Stomach smooth muscle (tissue), 2 donors: ENCODE data around the gene PROSER2.
"Not testable (repeated sequence)": the region's sequence is repeated elsewhere in the genome, so short reads cannot be mapped to it uniquely, and the experiment has no call there.

Experiments used
- H3K27ac ChIP-seq: one replicate; pipeline ENCODE4 v1.7.0; 2013; ENCODE audit warnings: mild to moderate bottlenecking, low read length, inconsistent platforms
- H3K27me3 ChIP-seq, 2 donors: one replicate each; pipeline ENCODE4 v1.7.0; 2013; ENCODE audit warnings: low read length in 2 of 2; ENCODE audit not compliant: insufficient read depth in 2 of 2, control insufficient read depth in 1 of 2
- H3K36me3 ChIP-seq, 2 donors: one replicate each; pipeline ENCODE4 v1.7.0; 2013; ENCODE audit warnings: low read length in 2 of 2; ENCODE audit not compliant: control insufficient read depth in 2 of 2, insufficient read depth in 2 of 2
- H3K4me1 ChIP-seq: one replicate; pipeline ENCODE4 v1.7.0; 2013; ENCODE audit warnings: low read length; ENCODE audit not compliant: control insufficient read depth, insufficient read depth
- H3K4me3 ChIP-seq, 2 donors: one replicate each; pipeline ENCODE4 v1.7.0; 2013; ENCODE audit warnings: low read length in 2 of 2
- H3K9ac ChIP-seq, 2 donors: one replicate each; pipeline ENCODE4 v1.7.0; 2013; ENCODE audit warnings: low read length in 2 of 2, mild to moderate bottlenecking in 1 of 2
- H3K9me3 ChIP-seq, 2 donors: one replicate each; pipeline ENCODE4 v1.7.0; 2013; ENCODE audit warnings: low read length in 2 of 2; ENCODE audit not compliant: control insufficient read depth in 2 of 2
- donor health status: healthy.
- donor health status: Pancreatic carcinoma.

The PROSER2 gene

GRCh38 chr10:11837372-11838161 is 14.4 kb downstream of the PROSER2 start:
- Histone ChIP-seq H3K27ac (no peak overlapping the region), H3K9me3 (peaks cover 0 to 2% of the 10 kb centered on the region in 2 donors), H3K4me3 (no peak overlapping the region), H3K9ac (no peak overlapping the region), H3K36me3 (no peaks in the 10 kb centered on the region), H3K4me1 (no peaks in the 10 kb centered on the region), H3K27me3 (no peaks in the 10 kb centered on the region)

GRCh38 chr10:11838298-11838852 is 15.2 kb downstream of the PROSER2 start:
- H3K9ac ChIP-seq = no peak overlapping the region
- no peaks in the 10 kb centered on the region for H3K27me3 ChIP-seq
- H3K4me3 ChIP-seq = no peak overlapping the region
- H3K27ac ChIP-seq = no peak overlapping the region
- no peaks in the 10 kb centered on the region for H3K36me3 ChIP-seq
- peaks cover 0 to 2% of the 10 kb centered on the region in 2 donors for H3K9me3 ChIP-seq
- no peaks in the 10 kb centered on the region for H3K4me1 ChIP-seq

- no peaks in the 10 kb centered on the region for H3K36me3 ChIP-seq
- no peak overlapping the region for H3K9ac ChIP-seq
- no peaks in the 10 kb centered on the region for H3K27me3 ChIP-seq
- no peak overlapping the region for H3K27ac ChIP-seq
- H3K9me3 ChIP-seq = peaks cover 0 to 2% of the 10 kb centered on the region in 2 donors
- H3K4me3 ChIP-seq = no peak overlapping the region
- H3K4me1 ChIP-seq = no peaks in the 10 kb centered on the region
Measured at GRCh38 chr10:11841375-11841774, 18.2 kb downstream of the PROSER2 start.

GRCh38 chr10:11842411-11842810 is 19.3 kb downstream of the PROSER2 start:
- H3K4me3 ChIP-seq = no peak overlapping the region
- H3K27ac ChIP-seq = no peak overlapping the region

GRCh38 chr10:11845113-11845512 is 22.0 kb downstream of the PROSER2 start:
- no peaks in the 10 kb centered on the region for H3K36me3 ChIP-seq
- H3K4me3 ChIP-seq = no peak overlapping the region
- no peak overlapping the region for H3K27ac ChIP-seq
- H3K9ac ChIP-seq = no peak overlapping the region
- no peaks in the 10 kb centered on the region for H3K4me1 ChIP-seq
- no peaks in the 10 kb centered on the region for H3K9me3 ChIP-seq
- H3K27me3 ChIP-seq = no peaks in the 10 kb centered on the region

More at GRCh38 chr10:11842411-11842810, 19.3 kb downstream of the PROSER2 start:
- Histone ChIP-seq H3K4me1 (no peaks in the 10 kb centered on the region), H3K9me3 (peaks cover 0 to 2% of the 10 kb centered on the region in 2 donors), H3K27me3 (no peaks in the 10 kb centered on the region), H3K9ac (no peak overlapping the region), H3K36me3 (no peaks in the 10 kb centered on the region)

- Histone ChIP-seq H3K9me3 (no peaks in the 10 kb centered on the region), H3K27me3 (no peaks in the 10 kb centered on the region), H3K4me1 (no peaks in the 10 kb centered on the region), H3K36me3 (no peaks in the 10 kb centered on the region), H3K27ac (no peak overlapping the region), H3K4me3 (no peak overlapping the region), H3K9ac (no peak overlapping the region)
Measured at GRCh38 chr10:11846542-11846941, 23.4 kb downstream of the PROSER2 start.

GRCh38 chr10:11849277-11849676 is 26.1 kb downstream of the PROSER2 start:
- Histone ChIP-seq H3K36me3 (no peaks in the 10 kb centered on the region), H3K27me3 (no peaks in the 10 kb centered on the region), H3K4me3 (no peak overlapping the region), H3K4me1 (no peaks in the 10 kb centered on the region), H3K9ac (no peak overlapping the region), H3K27ac (no peak overlapping the region), H3K9me3 (no peaks in the 10 kb centered on the region)

- H3K4me1 ChIP-seq = no peaks in the 10 kb centered on the region
- no peak overlapping the region for H3K4me3 ChIP-seq
- H3K9ac ChIP-seq = no peak overlapping the region
- no peaks in the 10 kb centered on the region for H3K9me3 ChIP-seq
- H3K36me3 ChIP-seq = no peaks in the 10 kb centered on the region
- no peak overlapping the region for H3K27ac ChIP-seq
- no peaks in the 10 kb centered on the region for H3K27me3 ChIP-seq
Measured at GRCh38 chr10:11849911-11850310, 26.8 kb downstream of the PROSER2 start.

- Histone ChIP-seq H3K4me3 (no peak overlapping the region), H3K4me1 (no peaks in the 10 kb centered on the region), H3K27me3 (peaks cover 0 to 2% of the 10 kb centered on the region in 2 donors), H3K9me3 (no peaks in the 10 kb centered on the region), H3K36me3 (no peaks in the 10 kb centered on the region), H3K27ac (no peak overlapping the region), H3K9ac (no peak overlapping the region)
Measured at GRCh38 chr10:11851910-11852309, 28.8 kb downstream of the PROSER2 start.

GRCh38 chr10:11852637-11853036 is 29.5 kb downstream of the PROSER2 start:
- H3K9me3 ChIP-seq, H3K4me3 ChIP-seq, H3K9ac ChIP-seq, H3K27ac ChIP-seq, H3K4me1 ChIP-seq, H3K27me3 ChIP-seq, H3K36me3 ChIP-seq: not testable (repeated sequence)

GRCh38 chr10:11853468-11853867 is 30.3 kb downstream of the PROSER2 start:
- H3K27ac ChIP-seq = no peak overlapping the region
- H3K4me3 ChIP-seq = no peak overlapping the region
- peaks cover 2 to 3% of the 10 kb centered on the region in 2 donors for H3K27me3 ChIP-seq
- H3K4me1 ChIP-seq = no peaks in the 10 kb centered on the region
- H3K9me3 ChIP-seq = no peaks in the 10 kb centered on the region
- no peak overlapping the region for H3K9ac ChIP-seq
- no peaks in the 10 kb centered on the region for H3K36me3 ChIP-seq
